GM19372 (cell line): Measurements from ENCODE around the gene CIAO2B.
"Not testable (repeated sequence)": the region's sequence is repeated elsewhere in the genome, so short reads cannot be mapped to it uniquely, and the experiment has no call there.

ENCODE experiments used
- ATAC-seq: cut with Tn5 transposase; IDR thresholded peaks from one replicate; pipeline ENCODE4 v1.9.1; 2021; ENCODE audit warnings: mild to moderate bottlenecking, low read depth, moderate library complexity; ENCODE audit not compliant: unreplicated experiment

Gene CIAO2B

GRCh38 chr16:66906916-66907836, 27.0 kb downstream of the CIAO2B start:
- ATAC-seq = no peak

- no peak for ATAC-seq
Observed at GRCh38 chr16:66905633-66906539, 28.3 kb downstream of the CIAO2B start.

GRCh38 chr16:66904846-66905632, 29.2 kb downstream of the CIAO2B start:
- no peak for ATAC-seq

- no peak for ATAC-seq
Observed at GRCh38 chr16:66904428-66904845, 29.8 kb downstream of the CIAO2B start.

- no peak for ATAC-seq
Observed at GRCh38 chr16:66903544-66904427, 30.4 kb downstream of the CIAO2B start.

GRCh38 chr16:66902648-66903543, 31.3 kb downstream of the CIAO2B start:
- no peak for ATAC-seq

DNA sequence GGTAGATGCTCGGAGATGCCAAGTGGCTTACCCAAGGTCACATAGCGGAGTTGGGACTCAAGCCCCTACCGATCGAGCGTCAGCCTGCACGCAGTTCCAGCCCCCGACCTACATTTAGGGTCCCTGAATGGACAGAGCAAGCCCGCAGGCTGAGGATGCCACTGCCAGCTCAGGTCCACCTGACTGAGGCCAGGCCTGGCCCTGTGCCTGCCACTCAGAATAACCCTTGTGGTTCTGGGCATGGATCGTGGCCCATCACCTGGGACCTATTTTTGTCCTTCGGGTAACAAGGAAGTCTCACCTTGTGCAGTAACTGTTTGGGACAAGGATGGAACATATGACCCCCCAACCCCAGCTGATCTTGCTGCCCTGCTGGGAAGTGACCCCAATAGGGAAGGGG, 32.6 kb downstream of the CIAO2B start:
- no peak for ATAC-seq

- ATAC-seq = no peak
Observed at GRCh38 chr16:66900721-66901441, 33.3 kb downstream of the CIAO2B start.

DNA sequence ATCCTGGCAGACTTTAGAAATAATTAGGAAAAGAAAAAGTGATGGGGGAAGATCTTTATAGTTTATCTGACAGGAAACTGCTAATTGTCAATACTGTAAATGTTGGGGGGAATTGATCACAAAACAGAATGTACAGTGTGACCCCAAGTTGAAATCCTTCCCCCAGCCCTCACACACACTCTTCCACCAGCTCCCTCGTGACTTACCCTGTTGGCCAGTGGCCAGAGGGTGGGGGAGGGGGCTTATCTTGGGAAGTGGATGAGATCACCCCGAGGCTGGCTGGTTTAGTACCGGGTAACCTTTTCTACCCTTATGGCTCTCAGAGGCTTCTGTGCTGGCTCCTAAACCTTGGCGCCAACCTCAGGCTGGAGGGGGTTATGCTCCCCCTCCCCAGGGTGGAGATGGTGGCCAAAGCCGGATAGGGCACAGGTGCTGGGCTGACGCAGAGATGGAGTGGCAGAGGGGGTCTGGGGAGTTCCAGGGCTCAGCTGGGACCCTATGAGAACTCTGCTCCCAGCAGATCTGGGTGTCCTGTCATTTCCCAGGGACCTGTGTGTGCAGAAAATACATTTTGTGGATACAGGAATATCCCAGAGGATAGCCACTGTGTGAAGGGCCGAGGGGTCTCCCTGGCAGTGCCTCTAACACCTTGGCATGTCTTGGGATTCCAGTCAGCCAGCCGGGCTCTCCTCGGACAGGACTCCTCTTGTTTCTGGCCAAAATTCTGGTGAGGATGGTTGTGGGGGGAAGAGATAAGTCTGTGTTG, 34.1 kb downstream of the CIAO2B start:
- no peak for ATAC-seq

- no peak for ATAC-seq
Observed at GRCh38 chr16:66899310-66899944, 34.8 kb downstream of the CIAO2B start.

DNA sequence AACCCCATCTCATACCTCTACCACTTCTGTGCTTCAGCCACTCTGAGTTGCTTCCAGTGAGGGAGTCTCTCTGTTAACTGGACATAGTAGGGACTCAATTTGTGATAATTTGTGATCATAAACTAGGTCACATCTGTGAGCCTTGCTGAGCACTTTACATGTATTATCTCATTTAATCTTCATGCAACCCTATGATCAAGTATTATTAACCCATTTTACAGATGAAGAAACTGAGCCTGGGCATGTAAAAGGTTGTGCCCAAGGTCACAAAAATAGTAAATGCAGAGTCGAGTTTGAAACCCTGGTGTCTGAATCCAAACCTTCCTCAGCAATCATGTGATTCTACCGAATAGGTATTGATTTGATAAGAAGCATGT, 35.3 kb downstream of the CIAO2B start:
- no peak for ATAC-seq

DNA sequence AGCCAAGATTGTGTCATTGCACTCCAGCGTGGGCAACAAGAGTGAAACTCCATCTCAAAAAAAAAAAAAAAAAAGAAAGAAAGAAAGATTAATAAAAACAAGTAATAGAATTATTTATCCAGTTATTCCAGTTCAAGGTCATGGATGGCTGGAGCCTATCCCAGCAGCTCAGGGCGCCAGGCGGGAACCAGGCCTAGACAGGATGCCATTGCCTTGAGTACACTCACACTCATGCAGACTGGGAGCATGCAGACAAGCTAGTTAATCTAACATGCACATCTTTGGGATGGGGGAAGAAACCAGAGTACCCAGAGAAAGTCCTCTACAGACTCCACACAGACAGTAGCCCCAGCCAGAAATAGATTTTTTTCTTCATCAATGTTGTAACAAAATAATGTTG, 36.0 kb downstream of the CIAO2B start:
- no peak for ATAC-seq

DNA sequence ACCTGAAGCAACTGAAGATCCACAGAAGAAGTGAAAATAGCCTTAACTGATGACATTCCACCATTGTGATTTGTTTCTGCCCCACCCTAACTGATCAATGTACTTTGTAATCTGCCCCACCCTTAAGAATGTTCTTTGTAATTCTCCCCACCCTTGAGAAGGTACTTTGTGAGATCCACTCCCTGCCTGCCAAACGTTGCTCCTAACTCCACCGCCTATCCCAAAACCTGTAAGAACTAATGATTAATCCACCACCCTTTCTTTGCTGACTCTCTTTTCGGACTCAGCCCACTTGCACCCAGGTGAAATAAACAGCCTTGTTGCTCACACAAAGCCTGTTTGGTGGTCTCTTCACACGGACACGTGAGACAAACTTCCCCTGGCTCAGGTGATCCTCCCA, 37.5 kb downstream of the CIAO2B start:
- ATAC-seq = not testable (repeated sequence)

DNA sequence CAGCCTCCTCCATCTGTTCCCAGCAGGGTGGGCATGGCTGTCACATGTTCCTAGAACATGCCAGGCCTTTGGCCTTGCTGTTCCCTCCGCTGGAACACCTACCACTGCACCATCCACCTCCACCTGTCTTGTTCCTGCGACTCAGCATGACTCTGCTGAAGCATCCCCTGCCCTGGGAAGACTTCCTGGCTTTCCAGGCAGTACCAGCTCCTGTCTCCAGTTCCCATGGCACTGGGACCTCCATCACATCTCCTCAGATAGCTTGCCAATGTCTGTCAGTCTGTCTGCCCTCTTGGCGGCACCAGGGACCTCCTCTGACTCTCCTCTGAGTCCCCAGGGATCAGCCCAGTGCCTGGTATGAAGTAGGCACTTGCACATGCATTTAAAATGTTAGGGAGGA, 38.2 kb downstream of the CIAO2B start:
- no peak for ATAC-seq

- no peak for ATAC-seq
Observed at GRCh38 chr16:66895689-66895979, 38.6 kb downstream of the CIAO2B start.

GRCh38 chr16:66894948-66895688, 39.1 kb downstream of the CIAO2B start:
- ATAC-seq = peak; percentile 64
